ENCODE data around the gene HDAC8.
A peak's percentile ranks its signal among the peaks of the same experiment; 100 is the strongest.

HDAC8 gene

DNA sequence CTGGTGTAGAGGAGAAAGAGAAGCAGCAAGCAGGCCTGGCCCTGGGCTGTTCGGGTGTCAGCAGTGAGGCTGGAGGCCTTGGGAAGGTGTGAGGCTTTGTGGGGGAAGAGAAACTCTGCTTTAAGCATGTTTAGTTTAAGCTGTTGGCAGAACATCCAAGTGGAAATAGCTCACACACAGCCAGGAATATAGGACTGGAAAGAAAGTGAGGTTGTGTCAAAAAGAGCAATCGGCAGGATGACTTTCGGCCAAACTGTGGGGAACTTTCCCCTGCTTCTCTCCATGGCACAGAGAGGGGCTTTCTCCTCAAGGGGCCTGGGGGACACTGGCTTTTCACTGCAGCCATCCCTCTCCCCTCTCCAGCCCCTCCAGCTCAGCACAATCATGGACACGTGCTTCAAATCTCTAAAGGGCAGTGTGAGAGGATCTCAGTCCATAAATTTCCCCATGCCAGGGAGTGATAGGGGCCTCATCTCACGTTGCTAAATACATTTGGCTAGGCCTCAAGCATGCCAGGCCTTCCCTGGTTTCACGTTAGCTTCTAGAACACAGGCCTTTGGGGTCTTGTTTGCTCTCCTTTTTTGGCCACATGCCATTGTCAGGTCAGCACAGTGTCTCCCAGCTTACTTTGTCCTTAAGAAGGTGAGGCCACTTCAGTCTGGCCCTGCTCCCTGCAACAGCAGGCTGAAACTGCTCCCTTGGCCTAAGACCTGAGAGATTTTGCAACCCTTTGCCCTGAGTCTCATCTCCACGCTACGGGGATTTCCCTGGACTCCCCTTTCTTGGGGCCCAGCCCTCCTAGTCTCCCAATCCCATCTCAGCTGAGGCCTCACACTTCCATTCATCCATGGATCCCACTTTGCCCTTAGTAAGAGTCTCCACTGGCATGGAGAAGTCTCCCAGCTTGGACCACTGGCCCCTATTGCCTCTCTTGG lies 258.7 kb downstream of the HDAC8 start:
- Histone ChIP-seq H3K9me2 (replicated peaks; ENCODE audit: insufficient read depth, low read length) (no peaks in the 10 kb centered on the region), H3K4me3 (ENCODE audit: insufficient read depth, low read length, poor library complexity, severe bottlenecking) (no peak overlapping the region), H3K4me2 (ENCODE audit: low read depth, low read length, poor library complexity, severe bottlenecking) (no peak overlapping the region), H3K27me3 (ENCODE audit: low read length) (no peaks in the 10 kb centered on the region), H4K20me1 (ENCODE audit: low read depth, low read length) (no peaks in the 10 kb centered on the region), H3K9ac (ENCODE audit: low read length) (no peak overlapping the region), H3K9me3 (ENCODE audit: insufficient read depth, low read length) (no peaks in the 10 kb centered on the region), H3K36me3 (ENCODE audit: low read length) (no peaks in the 10 kb centered on the region), H3F3A (ENCODE audit: insufficient read depth) (no peaks in the 10 kb centered on the region), H2AFZ (ENCODE audit: low read depth, low read length, severe bottlenecking) (no peak overlapping the region), H3K79me2 (ENCODE audit: insufficient read depth, low read length) (no peaks in the 10 kb centered on the region), H3K27ac (ENCODE audit: low read depth, low read length) (no peak overlapping the region)
- TF ChIP-seq EZH2phosphoT487 (conservative IDR thresholded peaks at IDR 0.05; ENCODE audit: low read length) = no peak
- TF ChIP-seq, protein P1, sequence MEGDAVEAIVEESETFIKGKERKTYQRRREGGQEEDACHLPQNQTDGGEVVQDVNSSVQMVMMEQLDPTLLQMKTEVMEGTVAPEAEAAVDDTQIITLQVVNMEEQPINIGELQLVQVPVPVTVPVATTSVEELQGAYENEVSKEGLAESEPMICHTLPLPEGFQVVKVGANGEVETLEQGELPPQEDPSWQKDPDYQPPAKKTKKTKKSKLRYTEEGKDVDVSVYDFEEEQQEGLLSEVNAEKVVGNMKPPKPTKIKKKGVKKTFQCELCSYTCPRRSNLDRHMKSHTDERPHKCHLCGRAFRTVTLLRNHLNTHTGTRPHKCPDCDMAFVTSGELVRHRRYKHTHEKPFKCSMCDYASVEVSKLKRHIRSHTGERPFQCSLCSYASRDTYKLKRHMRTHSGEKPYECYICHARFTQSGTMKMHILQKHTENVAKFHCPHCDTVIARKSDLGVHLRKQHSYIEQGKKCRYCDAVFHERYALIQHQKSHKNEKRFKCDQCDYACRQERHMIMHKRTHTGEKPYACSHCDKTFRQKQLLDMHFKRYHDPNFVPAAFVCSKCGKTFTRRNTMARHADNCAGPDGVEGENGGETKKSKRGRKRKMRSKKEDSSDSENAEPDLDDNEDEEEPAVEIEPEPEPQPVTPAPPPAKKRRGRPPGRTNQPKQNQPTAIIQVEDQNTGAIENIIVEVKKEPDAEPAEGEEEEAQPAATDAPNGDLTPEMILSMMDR (IDR thresholded peaks at IDR 0.05; ENCODE audit: insufficient read depth, low read length, poor library complexity, severe bottlenecking) = no peak

DNA sequence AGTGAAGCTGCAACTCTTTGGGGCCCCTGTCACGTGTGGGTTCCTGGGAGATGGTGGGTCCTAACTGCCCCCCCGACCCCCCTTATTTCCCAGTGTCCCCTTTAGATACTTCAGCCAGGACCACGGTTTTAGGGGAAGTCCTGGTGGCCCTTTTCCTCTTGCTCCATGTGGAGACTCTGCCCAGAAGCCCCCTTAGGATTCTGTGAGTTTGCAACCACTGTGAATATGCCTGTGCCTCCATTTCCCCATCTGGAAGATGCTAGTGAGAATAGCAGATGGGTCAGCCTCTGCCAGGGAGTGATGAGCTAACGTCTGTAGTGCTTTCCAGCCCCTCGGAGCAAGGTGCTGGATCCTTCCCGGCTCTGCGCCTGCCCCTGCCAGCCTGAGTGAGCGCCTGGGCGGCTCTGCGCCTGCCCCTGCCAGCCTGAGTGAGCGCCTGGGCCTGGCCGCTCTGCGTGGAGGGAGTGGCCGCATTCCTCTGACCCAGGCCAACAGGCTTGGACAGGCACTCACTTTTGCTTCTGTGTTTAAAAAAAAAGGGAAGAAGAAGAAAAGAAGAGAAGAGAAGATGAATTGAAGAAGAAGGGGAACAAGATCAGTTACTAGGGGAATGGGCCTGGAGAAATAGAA lies 260.2 kb downstream of the HDAC8 start:
- no peak overlapping the region for H3K9ac ChIP-seq (ENCODE audit: low read length)
- no peak overlapping the region for H3K4me2 ChIP-seq (ENCODE audit: low read depth, low read length, poor library complexity, severe bottlenecking)
- TF ChIP-seq, protein P1 (IDR thresholded peaks at IDR 0.05; ENCODE audit: insufficient read depth, low read length, poor library complexity, severe bottlenecking) = no peak
- no peak for TF ChIP-seq EZH2phosphoT487 (conservative IDR thresholded peaks at IDR 0.05; ENCODE audit: low read length)
- H3K9me3 ChIP-seq (ENCODE audit: insufficient read depth, low read length) = no peaks in the 10 kb centered on the region
- no peaks in the 10 kb centered on the region for H3K79me2 ChIP-seq (ENCODE audit: insufficient read depth, low read length)
- no peaks in the 10 kb centered on the region for H4K20me1 ChIP-seq (ENCODE audit: low read depth, low read length)
- no peak overlapping the region for H3K27ac ChIP-seq (ENCODE audit: low read depth, low read length)
- H3K9me2 ChIP-seq (replicated peaks; ENCODE audit: insufficient read depth, low read length) = no peaks in the 10 kb centered on the region
- H3K27me3 ChIP-seq (ENCODE audit: low read length) = no peaks in the 10 kb centered on the region
- H3K4me3 ChIP-seq (ENCODE audit: insufficient read depth, low read length, poor library complexity, severe bottlenecking) = no peak overlapping the region
- no peaks in the 10 kb centered on the region for H3F3A ChIP-seq (ENCODE audit: insufficient read depth)
- H2AFZ ChIP-seq (ENCODE audit: low read depth, low read length, severe bottlenecking) = no peak overlapping the region
- no peaks in the 10 kb centered on the region for H3K36me3 ChIP-seq (ENCODE audit: low read length)

GRCh38 chrX:72309297-72310071 lies 263.2 kb downstream of the HDAC8 start:
- H3K27ac ChIP-seq (ENCODE audit: low read depth, low read length) = no peak overlapping the region
- no peaks in the 10 kb centered on the region for H3K79me2 ChIP-seq (ENCODE audit: insufficient read depth, low read length)
- H3F3A ChIP-seq (ENCODE audit: insufficient read depth) = no peaks in the 10 kb centered on the region
- no peak overlapping the region for H3K9ac ChIP-seq (ENCODE audit: low read length)
- H3K4me2 ChIP-seq (ENCODE audit: low read depth, low read length, poor library complexity, severe bottlenecking) = peak overlapping the region; percentile 34
- no peaks in the 10 kb centered on the region for H3K27me3 ChIP-seq (ENCODE audit: low read length)
- H3K4me3 ChIP-seq (ENCODE audit: insufficient read depth, low read length, poor library complexity, severe bottlenecking) = no peak overlapping the region
- no peak overlapping the region for H2AFZ ChIP-seq (ENCODE audit: low read depth, low read length, severe bottlenecking)
- TF ChIP-seq EZH2phosphoT487 (conservative IDR thresholded peaks at IDR 0.05; ENCODE audit: low read length) = no peak
- TF ChIP-seq, protein P1 (IDR thresholded peaks at IDR 0.05; ENCODE audit: insufficient read depth, low read length, poor library complexity, severe bottlenecking) = no peak
- H4K20me1 ChIP-seq (ENCODE audit: low read depth, low read length) = no peaks in the 10 kb centered on the region
- no peaks in the 10 kb centered on the region for H3K9me2 ChIP-seq (replicated peaks; ENCODE audit: insufficient read depth, low read length)
- no peaks in the 10 kb centered on the region for H3K36me3 ChIP-seq (ENCODE audit: low read length)
- no peaks in the 10 kb centered on the region for H3K9me3 ChIP-seq (ENCODE audit: insufficient read depth, low read length)

Data from SU-DHL-6 (cell line).